Subcutaneous adipose tissue (tissue), 4 donors: Measurements from ENCODE around the gene IFIT3. TPM values are rescaled to one million over a fixed set of nuclear protein-coding genes. Genes with fewer than 3 reads are reported as not detected.

ENCODE experiments used
- total RNA-seq, 4 donors: library from RNA; depleted of rRNA; stranded (reverse); fragments of >200 nt; gene quantifications; one replicate each; pipeline ENCODE4 v1.1.0, GENCODE V29; 2016
- TF ChIP-seq, protein P1 (sequence below): fragments of 450-650 bp; IDR thresholded peaks from one replicate; pipeline ENCODE4 v1.5.1; 2016; ENCODE audit warnings: low read depth, mild to moderate bottlenecking, control low read depth, antibody characterized with exemption, moderate library complexity

IFIT3 gene
- total RNA-seq, 4 donors from 2014 or later = 8.2 to 46.3 (median 27.6) TPM

DNA sequence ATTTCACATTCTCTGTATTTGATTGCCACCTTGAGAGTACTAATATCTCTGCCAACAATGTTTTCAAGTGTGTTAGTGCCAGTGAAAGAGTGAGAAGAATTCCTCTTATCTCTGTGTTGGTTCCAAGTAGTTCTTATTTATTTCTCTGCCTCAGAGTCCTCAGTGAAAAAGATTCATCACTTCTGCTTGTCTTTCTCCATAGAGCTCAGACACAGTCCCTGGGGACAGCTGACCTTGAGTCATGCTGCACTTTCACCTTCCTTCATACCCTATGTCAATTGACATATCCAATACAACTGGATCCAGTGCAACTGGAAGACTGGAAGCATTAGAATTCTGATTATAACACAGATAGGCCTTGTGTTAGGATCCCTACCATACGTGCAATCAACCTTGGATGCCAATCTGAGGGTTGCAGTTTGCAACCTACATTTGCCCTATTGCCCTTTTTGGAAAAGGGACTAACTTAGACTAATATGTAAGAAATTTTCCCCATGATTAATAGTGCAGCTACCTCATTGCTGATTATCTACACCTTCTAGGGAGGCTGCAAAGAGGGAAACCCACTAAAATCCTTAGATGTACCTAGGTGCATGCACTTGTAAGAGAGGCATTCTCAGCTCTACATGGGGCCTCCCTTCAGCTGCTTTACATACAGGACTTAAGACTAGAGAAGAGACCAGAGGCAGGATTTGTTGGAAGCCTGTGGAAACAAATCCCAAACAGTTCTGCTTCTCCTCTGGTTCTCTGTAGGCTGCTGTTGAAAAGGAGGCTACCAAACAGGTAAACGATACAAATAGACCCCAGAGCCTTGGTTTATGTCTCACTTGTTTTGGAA lies 17.5 kb upstream of the IFIT3 start:
- TF ChIP-seq, protein P1, sequence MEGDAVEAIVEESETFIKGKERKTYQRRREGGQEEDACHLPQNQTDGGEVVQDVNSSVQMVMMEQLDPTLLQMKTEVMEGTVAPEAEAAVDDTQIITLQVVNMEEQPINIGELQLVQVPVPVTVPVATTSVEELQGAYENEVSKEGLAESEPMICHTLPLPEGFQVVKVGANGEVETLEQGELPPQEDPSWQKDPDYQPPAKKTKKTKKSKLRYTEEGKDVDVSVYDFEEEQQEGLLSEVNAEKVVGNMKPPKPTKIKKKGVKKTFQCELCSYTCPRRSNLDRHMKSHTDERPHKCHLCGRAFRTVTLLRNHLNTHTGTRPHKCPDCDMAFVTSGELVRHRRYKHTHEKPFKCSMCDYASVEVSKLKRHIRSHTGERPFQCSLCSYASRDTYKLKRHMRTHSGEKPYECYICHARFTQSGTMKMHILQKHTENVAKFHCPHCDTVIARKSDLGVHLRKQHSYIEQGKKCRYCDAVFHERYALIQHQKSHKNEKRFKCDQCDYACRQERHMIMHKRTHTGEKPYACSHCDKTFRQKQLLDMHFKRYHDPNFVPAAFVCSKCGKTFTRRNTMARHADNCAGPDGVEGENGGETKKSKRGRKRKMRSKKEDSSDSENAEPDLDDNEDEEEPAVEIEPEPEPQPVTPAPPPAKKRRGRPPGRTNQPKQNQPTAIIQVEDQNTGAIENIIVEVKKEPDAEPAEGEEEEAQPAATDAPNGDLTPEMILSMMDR = no peak

DNA sequence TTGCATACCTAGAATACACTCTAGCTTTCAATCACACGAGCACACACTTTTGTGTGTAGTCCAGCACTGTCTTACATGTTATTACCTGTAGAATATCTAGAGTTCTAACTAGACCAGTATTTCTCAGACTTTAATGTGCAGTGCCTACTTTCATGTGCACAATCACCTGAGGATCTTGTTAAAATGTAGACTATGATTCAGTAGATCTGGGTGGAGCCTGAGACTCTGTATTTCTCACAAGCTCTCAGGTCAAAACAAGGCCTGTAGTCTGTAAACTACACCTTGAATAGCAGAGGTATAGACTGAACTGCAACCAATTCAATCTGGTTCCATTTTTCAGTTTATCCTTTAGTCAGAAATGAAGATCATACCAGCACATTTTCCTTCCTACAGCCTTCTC lies 14.8 kb upstream of the IFIT3 start:
- TF ChIP-seq, protein P1 = no peak

DNA sequence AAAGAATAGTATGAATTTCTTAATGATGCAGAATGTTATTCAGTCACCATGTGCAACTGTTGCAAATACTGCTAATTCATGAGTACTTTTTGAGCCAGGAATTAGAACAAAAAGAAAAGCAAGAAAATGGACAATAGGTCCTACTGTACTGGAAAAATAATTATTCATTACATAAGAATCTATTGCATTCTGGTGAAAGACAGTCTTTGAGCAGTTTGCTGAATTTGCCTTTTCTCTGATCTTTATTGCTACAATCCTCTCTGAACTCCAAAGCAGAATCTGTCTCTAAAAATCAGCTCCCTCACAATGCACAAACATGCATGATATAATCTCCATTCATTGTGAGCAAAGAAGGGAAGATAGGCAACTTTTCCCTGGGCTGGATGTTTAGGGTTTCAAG lies 13.1 kb upstream of the IFIT3 start:
- TF ChIP-seq, protein P1 = no peak

DNA sequence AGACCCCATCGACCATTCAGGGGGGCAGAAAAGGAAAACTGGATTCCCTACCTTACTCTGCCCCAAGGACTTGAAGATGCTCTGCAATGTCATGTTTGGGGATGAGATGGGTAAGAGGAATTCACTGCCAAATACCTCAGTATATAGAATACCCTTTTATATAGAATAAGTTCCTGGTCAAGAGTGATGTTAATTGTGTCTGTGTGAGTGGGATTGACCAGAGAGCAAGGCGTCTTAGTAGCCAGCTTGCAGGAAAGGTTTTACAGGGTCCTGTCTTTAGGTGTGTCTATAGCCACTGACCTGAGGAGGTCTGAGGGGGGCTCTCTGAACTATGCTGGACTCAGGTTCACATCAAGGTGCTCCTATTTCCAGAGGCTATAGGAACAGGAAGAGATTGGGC lies 1.4 kb downstream of the IFIT3 start:
- TF ChIP-seq, protein P1 = no peak

DNA sequence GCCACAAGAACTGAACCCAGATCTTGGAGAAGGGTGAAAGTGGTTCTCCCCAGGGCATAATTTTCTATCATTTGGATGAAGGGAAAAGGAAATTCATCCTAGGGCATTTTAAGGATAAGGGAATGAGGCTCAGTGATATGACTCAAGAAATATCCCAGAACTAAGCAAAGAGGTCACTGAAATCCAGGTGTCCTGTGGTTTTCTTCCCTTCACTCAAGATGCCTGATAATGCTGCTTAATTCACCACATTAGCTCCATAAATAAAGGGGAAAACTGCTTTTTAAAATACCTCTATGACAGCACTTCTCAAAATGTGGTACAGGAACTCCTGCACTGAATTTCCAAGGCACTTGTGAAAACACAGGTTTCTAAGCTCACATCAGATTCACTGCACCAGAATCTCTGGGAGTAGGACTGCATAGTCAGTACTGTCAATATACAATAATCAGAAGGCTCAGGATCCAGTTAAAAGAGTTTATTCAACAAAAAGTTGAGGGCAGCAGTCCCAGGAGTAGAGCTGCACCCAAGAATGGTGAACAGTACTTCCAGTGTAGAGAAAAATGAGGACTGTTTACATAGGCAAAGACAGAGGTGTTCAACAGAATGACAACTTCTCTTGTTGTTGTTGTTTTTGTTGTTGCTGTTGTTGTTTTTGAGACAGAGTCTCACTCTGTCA lies 2.9 kb downstream of the IFIT3 start:
- TF ChIP-seq, protein P1 = no peak

DNA sequence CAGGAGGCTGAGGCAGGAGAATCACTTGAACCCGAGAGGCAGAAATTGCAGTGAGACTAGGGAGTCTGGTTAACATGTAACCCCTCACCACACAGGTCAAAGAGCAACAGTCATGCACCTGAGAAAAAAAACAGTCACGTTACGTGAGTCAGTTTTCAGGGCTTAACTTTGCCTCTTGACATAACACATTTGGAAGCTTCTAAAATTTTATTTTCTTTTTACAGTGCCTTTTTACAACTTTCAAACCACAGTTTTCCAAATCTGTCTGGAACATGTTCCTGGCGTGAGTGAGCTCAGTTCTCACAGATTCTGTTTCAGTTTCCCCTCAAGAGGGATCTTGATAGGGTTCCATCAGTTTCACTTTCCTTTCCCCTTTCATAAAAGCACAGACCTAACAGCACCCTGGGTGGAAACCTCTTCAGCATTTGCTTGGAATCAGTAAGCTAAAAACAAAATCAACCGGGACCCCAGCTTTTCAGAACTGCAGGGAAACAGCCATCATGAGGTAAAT lies 4.4 kb downstream of the IFIT3 start:
- TF ChIP-seq, protein P1 = no peak

DNA sequence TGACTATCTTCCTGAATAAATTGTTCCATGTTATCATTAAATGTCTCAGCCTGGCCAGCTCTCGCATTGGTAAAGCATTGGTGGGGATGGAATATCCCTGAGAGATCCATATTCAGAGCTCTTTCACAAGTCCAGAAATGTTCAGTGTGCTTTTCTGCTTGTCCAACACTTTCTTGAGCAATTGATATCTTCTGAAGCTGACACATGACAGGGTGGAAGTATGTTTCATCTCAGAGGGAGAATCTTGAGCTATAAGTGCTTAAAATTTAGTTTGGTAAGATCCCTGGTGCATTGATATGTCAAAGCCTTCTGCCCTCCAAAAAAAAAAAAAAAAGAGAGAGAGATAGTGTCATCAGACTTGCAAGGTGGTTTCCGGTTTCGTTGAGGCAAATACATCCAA lies 7.4 kb downstream of the IFIT3 start:
- TF ChIP-seq, protein P1 = no peak
